ENCODE results near the gene C6orf89. TPM values are rescaled to one million over a fixed set of nuclear protein-coding genes. Genes with fewer than 3 reads are reported as not detected.

C6orf89 gene
- total and polyA plus RNA-seq, 2 of the 13 experiments (the other 11 are each of a cell fraction or from before 2014, with no cell fraction given), result 22.1 to 32.2 TPM

GRCh38 chr6:36840432-36841403 lies 45.0 kb upstream of the C6orf89 start (continued):
- TF ChIP-seq ZNF556 (CRISPR knock-in tag; IDR thresholded peaks at IDR 0.05; ENCODE audit: borderline replicate concordance), result no peak
- TF ChIP-seq SP4 (CRISPR knock-in tag; IDR thresholded peaks at IDR 0.05), result 0 out of 2 replicates have a peak, but pooled peaks have one; percentile 36
- no peak for TF ChIP-seq KLF13 (CRISPR knock-in tag; IDR thresholded peaks at IDR 0.05)
- TF ChIP-seq ZNF264 (CRISPR knock-in tag; IDR thresholded peaks at IDR 0.05), result 0 out of 2 replicates have a peak, but pooled peaks have one; percentile 34
- TF ChIP-seq KLF6 (CRISPR knock-in tag; IDR thresholded peaks at IDR 0.05), result no peak
- 0 out of 2 replicates have a peak, but pooled peaks have one; percentile 10 for TF ChIP-seq SPEN (CRISPR knock-in tag; IDR thresholded peaks at IDR 0.05; ENCODE audit: low read depth)
- TF ChIP-seq CENPT (CRISPR knock-in tag; IDR thresholded peaks at IDR 0.05; ENCODE audit: low read depth), result 0 out of 2 replicates have a peak, but pooled peaks have one; percentile 69
- no peak for TF ChIP-seq ZSCAN31 (CRISPR knock-in tag; IDR thresholded peaks at IDR 0.05; ENCODE audit: low read depth)
- TF ChIP-seq ZFX (CRISPR knock-in tag; IDR thresholded peaks at IDR 0.05; ENCODE audit: low read depth), result peak; percentile 49
- 0 out of 2 replicates have a peak, but pooled peaks have one; percentile 46 for TF ChIP-seq ZBTB20 (CRISPR knock-in tag; IDR thresholded peaks at IDR 0.05; ENCODE audit: borderline replicate concordance, low read depth)
- peak; percentile 87; the same call in 1 of the 2 replicates for TF ChIP-seq TFAP4 (IDR thresholded peaks at IDR 0.05; ENCODE audit: borderline replicate concordance, low read depth)

- no peak overlapping the region for H3K27ac ChIP-seq (ENCODE audit: extremely low read length, insufficient read depth, low read length)
- DNase-seq (ENCODE audit: low spot score) (no peak), FAIRE-seq (no peak), ATAC-seq (no peak)
- H3K27me3 ChIP-seq (ENCODE audit: control insufficient read depth in 1 of 2, insufficient read depth in 2 of 2, low read length in 2 of 2), result peaks cover 19 to 38% of the 10 kb centered on the region in 2 experiments
- H3K4me3 ChIP-seq (replicated peaks in 1 of 3; ENCODE audit: insufficient read depth in 1 of 3, low read depth in 2 of 3, low read length in 3 of 3), result no peak overlapping the region
- no peaks in the 10 kb centered on the region for H3K9me3 ChIP-seq (ENCODE audit: low read length)
- H3K9ac ChIP-seq (ENCODE audit: insufficient read depth, low read depth, low read length), result no peak overlapping the region
- in situ Hi-C loops (cut with HindIII; ENCODE audit: extremely low pct_ligation_motif_present, low pct_unique_long_range_greater_than_20kb) (no loop called here), intact Hi-C loops (cut with micrococcal nuclease; ENCODE audit: unreplicated experiment) (no loop called here)
- no peak overlapping the region for H2AFZ ChIP-seq (ENCODE audit: low read length)
- no peaks in the 10 kb centered on the region for H4K20me1 ChIP-seq (ENCODE audit: insufficient read depth, low read length)
- H3K4me1 ChIP-seq (ENCODE audit: insufficient read depth, low read length), result peaks cover 33% of the 10 kb centered on the region
- POLR2A ChIA-PET, result no interaction called here
- WGBS (ENCODE audit: low lambda C conversion rate), result 44% methylated on average over 2 of the region's 2 CpGs
- BruUV-seq (replicated peaks), result no TSS peak
- no peak overlapping the region for H3K4me2 ChIP-seq (ENCODE audit: low read depth, low read length)
- H3K36me3 ChIP-seq (replicated peaks in 1 of 2; ENCODE audit: control insufficient read depth in 1 of 2, insufficient read depth in 2 of 2, low read length in 2 of 2), result no peaks in the 10 kb centered on the region
- H3K79me2 ChIP-seq (ENCODE audit: insufficient read depth, low read length), result no peaks in the 10 kb centered on the region
- CTCF ChIA-PET (ENCODE audit: low intra/inter-chr PET ratio, low total read pairs), result no interaction called here
- TF ChIP-seq POGZ (CRISPR knock-in tag; IDR thresholded peaks at IDR 0.05), result no peak
- TF ChIP-seq ZBTB10 (CRISPR knock-in tag; IDR thresholded peaks at IDR 0.05; ENCODE audit: borderline replicate concordance), result no peak
- TF ChIP-seq ADNP (CRISPR knock-in tag; IDR thresholded peaks at IDR 0.05), result 0 out of 2 replicates have a peak, but pooled peaks have one; percentile 13
Observed at GRCh38 chr6:36841756-36842155, 44.0 kb upstream of the C6orf89 start.

Measured in HepG2 (cell line).